Left colon (tissue), 2 donors: Measurements from ENCODE around the gene WEE1. TPM values are rescaled to one million over a fixed set of nuclear protein-coding genes. Genes with fewer than 3 reads are reported as not detected.
A peak's percentile ranks its signal among the peaks of the same experiment; 100 is the strongest.

ENCODE experiments used
- ATAC-seq: fragments of 200-7000 bp; cut with Tn5 transposase; one replicate; pipeline ENCODE4 v1.9.1; 2020; ENCODE audit warnings: mild to moderate bottlenecking, moderate library complexity
- DNase-seq, 2 donors: peaks; one replicate each; pipeline ENCODE4 v3.0.0-alpha.2; 2020
- intact Hi-C, 2 donors: fragments of 100-400 bp; cut with DNase I in 1 of 2; cut with micrococcal nuclease in 1 of 2; formaldehyde crosslinking; loops; one replicate each; pipeline versions ENCODE4 v1.11.2 to v1.14.0; 2022; cut with DNase I, micrococcal nuclease
- total RNA-seq, 2 donors: library from RNA; stranded (reverse); fragmentation: NEBNext Ultra II Directional; extraction: Animal tissue kit (Norgen Biotek cat#: 25700); gene quantifications; one replicate each; pipeline ENCODE4 v1.2.1, GENCODE V29; 2021
- donor health status: DM: no; HTN: no; CAD: no.
- donor health status: DM: yes; HTN: yes; CAD: no.

The WEE1 gene
- total RNA-seq, 2 donors from 2014 or later: 16.1 to 23.9 TPM

- DNase-seq: no peak
- intact Hi-C loops: no loop called here
- no peak for ATAC-seq
Measured at GRCh38 chr11:9562716-9563115, 10.8 kb upstream of the WEE1 start.

- ATAC-seq (no peak), DNase-seq (no peak)
- intact Hi-C loops: no loop called here
Measured at GRCh38 chr11:9563196-9563730, 10.2 kb upstream of the WEE1 start.

GRCh38 chr11:9565822-9566560 lies 7.5 kb upstream of the WEE1 start:
- intact Hi-C loops: no loop called here
- DNase-seq (peak in 1 of 2 donors; percentile 60), ATAC-seq (peak; percentile 74)

- intact Hi-C loops: no loop called here
- ATAC-seq (no peak), DNase-seq (no peak)
Measured at GRCh38 chr11:9566561-9567063, 6.9 kb upstream of the WEE1 start.

- DNase-seq (no peak), ATAC-seq (no peak)
- intact Hi-C loops: no loop called here
Measured at GRCh38 chr11:9567401-9567800, 6.1 kb upstream of the WEE1 start.

GRCh38 chr11:9568161-9568853 lies 5.2 kb upstream of the WEE1 start:
- intact Hi-C loops: no loop called here
- DNase-seq (no peak), ATAC-seq (no peak)

- intact Hi-C loops: no loop called here
- DNase-seq (peak; percentile 83 to 87), ATAC-seq (peak; percentile 61)
Measured at GRCh38 chr11:9568854-9569587, 4.4 kb upstream of the WEE1 start.

GRCh38 chr11:9569588-9570164 lies 3.8 kb upstream of the WEE1 start:
- no peak for DNase-seq

GRCh38 chr11:9570313-9571025 lies 3.0 kb upstream of the WEE1 start:
- intact Hi-C loops: no loop called here
- ATAC-seq (no peak), DNase-seq (no peak)

More at GRCh38 chr11:9569588-9570164, 3.8 kb upstream of the WEE1 start:
- intact Hi-C loops: no loop called here
- no peak for ATAC-seq

GRCh38 chr11:9571071-9571762 lies 2.3 kb upstream of the WEE1 start:
- intact Hi-C loops: no loop called here
- ATAC-seq (no peak), DNase-seq (no peak)

GRCh38 chr11:9571763-9572115 lies 1.7 kb upstream of the WEE1 start:
- intact Hi-C loops: no loop called here
- ATAC-seq: no peak
- DNase-seq: no peak

- peak in 1 of 2 donors; percentile 43 for DNase-seq
- intact Hi-C loops: no loop called here
- ATAC-seq: no peak
Measured at GRCh38 chr11:9573775-9574621, 528 bp downstream of the WEE1 start.

GRCh38 chr11:9574622-9575259 lies 1.3 kb downstream of the WEE1 start:
- intact Hi-C loops: no loop called here
- ATAC-seq: no peak

GRCh38 chr11:9575260-9576240 lies 2.1 kb downstream of the WEE1 start:
- DNase-seq (peak; percentile 61 to 74), ATAC-seq (peak; percentile 47)
- intact Hi-C loops: no loop called here

More at GRCh38 chr11:9574622-9575259, 1.3 kb downstream of the WEE1 start:
- DNase-seq: peak in 1 of 2 donors; percentile 45

GRCh38 chr11:9576701-9577381 lies 3.4 kb downstream of the WEE1 start:
- no peak for ATAC-seq
- intact Hi-C loops: no loop called here
- no peak for DNase-seq
